ENCODE data around the gene RAP1A. TPM values are rescaled to one million over a fixed set of nuclear protein-coding genes. Genes with fewer than 3 reads are reported as not detected.

The RAP1A gene
- total RNA-seq, 1 experiment from 2014 or later: 37.1 TPM

DNA sequence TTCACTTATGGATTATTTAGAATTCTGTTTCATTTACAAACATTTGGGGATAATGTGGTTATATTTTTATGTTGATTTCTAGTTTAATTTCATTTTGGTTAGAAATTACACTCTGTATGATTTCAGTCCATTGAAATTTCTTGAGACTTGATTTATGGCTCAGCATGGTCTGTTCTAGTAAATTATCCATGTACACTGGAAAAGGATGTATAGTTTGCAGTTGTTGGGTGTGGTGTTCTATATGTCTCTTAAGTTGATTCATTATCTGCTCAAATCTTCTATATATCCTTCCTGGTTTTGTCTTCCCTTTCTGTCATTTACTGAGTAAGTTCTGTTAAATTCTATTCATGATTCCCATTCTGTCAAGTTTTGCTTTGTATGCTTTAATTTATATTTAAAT lies 52.3 kb downstream of the RAP1A start:
- H3K36me3 ChIP-seq (ENCODE audit: control insufficient read depth, insufficient read depth, low read length): no peaks in the 10 kb centered on the region
- H3K4me1 ChIP-seq (ENCODE audit: control insufficient read depth, insufficient read depth, low read length): no peaks in the 10 kb centered on the region
- H3K27me3 ChIP-seq (ENCODE audit: control insufficient read depth, insufficient read depth, low read length): no peaks in the 10 kb centered on the region
- no peaks in the 10 kb centered on the region for H3K9me3 ChIP-seq (ENCODE audit: control insufficient read depth, insufficient read depth, low read depth, low read length)
- ChIA-PET POLR2A (no interaction called here), CTCF (no interaction called here)
- no peak for DNase-seq (ENCODE audit: low read depth, low spot score)
- in situ Hi-C loops (cut with HindIII; ENCODE audit: low pct_unique_long_range_greater_than_20kb, low sequenced_read_pairs) (no loop called here), intact Hi-C loops (cut with micrococcal nuclease; ENCODE audit: unreplicated experiment) (no loop called here)
- no peak for ATAC-seq
- H3K4me3 ChIP-seq (ENCODE audit: low read depth in 2 of 2, low read length in 2 of 2): no peak overlapping the region
- no TSS peak for BruUV-seq (replicated peaks)
- no peak overlapping the region for H3K27ac ChIP-seq (ENCODE audit: low read length)
- TF ChIP-seq, protein P1, sequence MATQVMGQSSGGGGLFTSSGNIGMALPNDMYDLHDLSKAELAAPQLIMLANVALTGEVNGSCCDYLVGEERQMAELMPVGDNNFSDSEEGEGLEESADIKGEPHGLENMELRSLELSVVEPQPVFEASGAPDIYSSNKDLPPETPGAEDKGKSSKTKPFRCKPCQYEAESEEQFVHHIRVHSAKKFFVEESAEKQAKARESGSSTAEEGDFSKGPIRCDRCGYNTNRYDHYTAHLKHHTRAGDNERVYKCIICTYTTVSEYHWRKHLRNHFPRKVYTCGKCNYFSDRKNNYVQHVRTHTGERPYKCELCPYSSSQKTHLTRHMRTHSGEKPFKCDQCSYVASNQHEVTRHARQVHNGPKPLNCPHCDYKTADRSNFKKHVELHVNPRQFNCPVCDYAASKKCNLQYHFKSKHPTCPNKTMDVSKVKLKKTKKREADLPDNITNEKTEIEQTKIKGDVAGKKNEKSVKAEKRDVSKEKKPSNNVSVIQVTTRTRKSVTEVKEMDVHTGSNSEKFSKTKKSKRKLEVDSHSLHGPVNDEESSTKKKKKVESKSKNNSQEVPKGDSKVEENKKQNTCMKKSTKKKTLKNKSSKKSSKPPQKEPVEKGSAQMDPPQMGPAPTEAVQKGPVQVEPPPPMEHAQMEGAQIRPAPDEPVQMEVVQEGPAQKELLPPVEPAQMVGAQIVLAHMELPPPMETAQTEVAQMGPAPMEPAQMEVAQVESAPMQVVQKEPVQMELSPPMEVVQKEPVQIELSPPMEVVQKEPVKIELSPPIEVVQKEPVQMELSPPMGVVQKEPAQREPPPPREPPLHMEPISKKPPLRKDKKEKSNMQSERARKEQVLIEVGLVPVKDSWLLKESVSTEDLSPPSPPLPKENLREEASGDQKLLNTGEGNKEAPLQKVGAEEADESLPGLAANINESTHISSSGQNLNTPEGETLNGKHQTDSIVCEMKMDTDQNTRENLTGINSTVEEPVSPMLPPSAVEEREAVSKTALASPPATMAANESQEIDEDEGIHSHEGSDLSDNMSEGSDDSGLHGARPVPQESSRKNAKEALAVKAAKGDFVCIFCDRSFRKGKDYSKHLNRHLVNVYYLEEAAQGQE (IDR thresholded peaks at IDR 0.05; ENCODE audit: insufficient read depth in 1 of 2, low read depth in 2 of 2, low read length in 1 of 2): no peak
- TF ChIP-seq POLR2AphosphoS5 (IDR thresholded peaks at IDR 0.05; ENCODE audit: low read depth, low read length) (no peak), SIN3A (IDR thresholded peaks at IDR 0.05; ENCODE audit: borderline replicate concordance, insufficient read depth, low read depth, low read length) (no peak), TCF7L2 (IDR thresholded peaks at IDR 0.05; ENCODE audit: low read depth, low read length) (no peak)
- TF ChIP-seq, protein P2, sequence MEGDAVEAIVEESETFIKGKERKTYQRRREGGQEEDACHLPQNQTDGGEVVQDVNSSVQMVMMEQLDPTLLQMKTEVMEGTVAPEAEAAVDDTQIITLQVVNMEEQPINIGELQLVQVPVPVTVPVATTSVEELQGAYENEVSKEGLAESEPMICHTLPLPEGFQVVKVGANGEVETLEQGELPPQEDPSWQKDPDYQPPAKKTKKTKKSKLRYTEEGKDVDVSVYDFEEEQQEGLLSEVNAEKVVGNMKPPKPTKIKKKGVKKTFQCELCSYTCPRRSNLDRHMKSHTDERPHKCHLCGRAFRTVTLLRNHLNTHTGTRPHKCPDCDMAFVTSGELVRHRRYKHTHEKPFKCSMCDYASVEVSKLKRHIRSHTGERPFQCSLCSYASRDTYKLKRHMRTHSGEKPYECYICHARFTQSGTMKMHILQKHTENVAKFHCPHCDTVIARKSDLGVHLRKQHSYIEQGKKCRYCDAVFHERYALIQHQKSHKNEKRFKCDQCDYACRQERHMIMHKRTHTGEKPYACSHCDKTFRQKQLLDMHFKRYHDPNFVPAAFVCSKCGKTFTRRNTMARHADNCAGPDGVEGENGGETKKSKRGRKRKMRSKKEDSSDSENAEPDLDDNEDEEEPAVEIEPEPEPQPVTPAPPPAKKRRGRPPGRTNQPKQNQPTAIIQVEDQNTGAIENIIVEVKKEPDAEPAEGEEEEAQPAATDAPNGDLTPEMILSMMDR (IDR thresholded peaks at IDR 0.05): no peak

DNA sequence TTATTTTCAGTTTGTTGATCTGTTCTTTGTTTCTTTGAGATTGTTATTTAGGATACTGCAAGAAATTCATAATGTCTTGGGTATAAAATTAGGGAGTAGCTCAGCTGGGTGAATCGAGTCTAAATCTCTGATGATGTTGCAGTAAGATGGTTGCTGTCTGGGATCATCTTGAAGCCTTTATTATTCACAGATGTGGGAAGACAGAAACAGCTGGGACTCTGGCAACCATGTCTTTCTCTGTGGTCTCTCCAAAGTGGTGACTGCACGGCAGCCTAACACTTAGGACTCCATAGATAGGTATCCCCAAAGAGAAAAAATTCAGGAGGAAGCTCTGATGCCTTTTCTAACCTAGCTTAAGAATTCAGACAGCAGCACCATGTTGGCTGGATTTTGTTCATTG lies 52.7 kb downstream of the RAP1A start:
- no peak overlapping the region for H3K4me3 ChIP-seq (ENCODE audit: low read depth in 2 of 2, low read length in 2 of 2)
- TF ChIP-seq POLR2AphosphoS5 (IDR thresholded peaks at IDR 0.05; ENCODE audit: low read depth, low read length) (no peak), SIN3A (IDR thresholded peaks at IDR 0.05; ENCODE audit: borderline replicate concordance, insufficient read depth, low read depth, low read length) (no peak)
- ATAC-seq (no peak), DNase-seq (ENCODE audit: low read depth, low spot score) (no peak)
- H3K27me3 ChIP-seq (ENCODE audit: control insufficient read depth, insufficient read depth, low read length): no peaks in the 10 kb centered on the region
- CTCF ChIA-PET: no interaction called here
- H3K9me3 ChIP-seq (ENCODE audit: control insufficient read depth, insufficient read depth, low read depth, low read length): no peaks in the 10 kb centered on the region
- in situ Hi-C loops (cut with HindIII; ENCODE audit: low pct_unique_long_range_greater_than_20kb, low sequenced_read_pairs): no loop called here
- H3K27ac ChIP-seq (ENCODE audit: low read length): no peak overlapping the region
- intact Hi-C loops (cut with micrococcal nuclease; ENCODE audit: unreplicated experiment): no loop called here
- POLR2A ChIA-PET: no interaction called here
- BruUV-seq (replicated peaks): no TSS peak
- no peaks in the 10 kb centered on the region for H3K36me3 ChIP-seq (ENCODE audit: control insufficient read depth, insufficient read depth, low read length)
- H3K4me1 ChIP-seq (ENCODE audit: control insufficient read depth, insufficient read depth, low read length): no peaks in the 10 kb centered on the region

DNA sequence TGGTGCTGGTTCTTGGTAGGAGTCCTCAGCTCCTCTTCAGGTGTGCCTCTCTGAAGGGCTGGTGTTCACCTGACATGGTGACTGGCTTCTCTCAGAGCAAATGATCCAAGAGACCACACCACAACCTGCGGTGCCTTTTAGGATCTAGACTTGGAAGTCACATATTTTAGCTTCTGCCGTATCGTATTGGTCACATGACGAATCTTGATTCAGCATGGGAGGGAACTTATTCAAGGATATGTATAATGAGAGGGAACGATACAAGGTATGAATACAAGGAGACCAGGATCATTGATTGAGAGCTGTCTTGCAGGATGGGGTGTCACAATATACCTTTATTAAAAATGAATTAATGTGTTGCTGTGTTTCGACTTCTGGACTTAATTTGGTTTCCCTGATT lies 58.0 kb downstream of the RAP1A start:
- intact Hi-C loops (cut with micrococcal nuclease; ENCODE audit: unreplicated experiment): no loop called here
- CTCF ChIA-PET: interaction anchor here (0.7 kb wide), 1 partner anchor 170 kb away, joined by 3 read pairs; no protein-coding TSS in a partner anchor
- H3K9me3 ChIP-seq (ENCODE audit: control insufficient read depth, insufficient read depth, low read depth, low read length): no peaks in the 10 kb centered on the region; the same call in 1 of the 2 replicates
- ATAC-seq (no peak), DNase-seq (ENCODE audit: low read depth, low spot score) (no peak)
- H3K36me3 ChIP-seq (ENCODE audit: control insufficient read depth, insufficient read depth, low read length): no peaks in the 10 kb centered on the region
- H3K27ac ChIP-seq (ENCODE audit: low read length): no peak overlapping the region
- no peaks in the 10 kb centered on the region for H3K4me1 ChIP-seq (ENCODE audit: control insufficient read depth, insufficient read depth, low read length)
- no peak overlapping the region for H3K4me3 ChIP-seq (ENCODE audit: low read depth in 2 of 2, low read length in 2 of 2)
- TF ChIP-seq TCF7L2 (IDR thresholded peaks at IDR 0.05; ENCODE audit: low read depth, low read length) (no peak), SIN3A (IDR thresholded peaks at IDR 0.05; ENCODE audit: borderline replicate concordance, insufficient read depth, low read depth, low read length) (no peak), POLR2AphosphoS5 (IDR thresholded peaks at IDR 0.05; ENCODE audit: low read depth, low read length) (no peak)
- TF ChIP-seq, protein P2 (IDR thresholded peaks at IDR 0.05): no peak
- TF ChIP-seq, protein P1 (IDR thresholded peaks at IDR 0.05; ENCODE audit: insufficient read depth in 1 of 2, low read depth in 2 of 2, low read length in 1 of 2): no peak
- in situ Hi-C loops (cut with HindIII; ENCODE audit: low pct_unique_long_range_greater_than_20kb, low sequenced_read_pairs): no loop called here
- POLR2A ChIA-PET: no interaction called here
- H3K27me3 ChIP-seq (ENCODE audit: control insufficient read depth, insufficient read depth, low read length): no peaks in the 10 kb centered on the region
- BruUV-seq (replicated peaks): no TSS peak
